ENCODE results near the gene MCC.

MCC gene

DNA sequence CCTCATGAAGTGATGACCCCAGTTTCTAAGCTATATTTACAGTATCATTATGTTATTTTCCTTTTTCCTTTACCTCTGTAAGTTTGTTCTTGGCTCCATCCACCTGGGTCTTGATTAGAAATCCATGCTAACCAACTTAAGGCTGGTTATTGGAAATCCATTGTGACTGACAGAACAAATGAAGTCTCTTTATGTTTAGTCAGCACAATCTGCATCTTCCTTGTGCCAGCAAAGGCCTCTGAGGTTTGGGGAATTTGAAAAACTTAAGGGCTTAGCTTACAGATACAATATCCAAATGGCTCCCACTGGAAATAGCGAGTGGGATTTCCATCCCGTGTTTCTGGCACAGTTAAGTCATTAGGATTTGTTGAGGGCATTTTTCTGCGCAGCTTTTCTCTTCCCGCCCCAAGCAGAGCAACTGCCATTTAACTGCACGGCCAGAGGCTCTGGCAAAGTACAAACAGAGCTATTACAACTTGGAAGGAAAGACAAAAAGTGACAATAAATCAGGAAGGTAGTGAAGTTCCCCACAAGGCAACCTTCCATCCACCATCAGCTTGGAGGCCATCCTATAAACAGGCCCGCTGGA, 447.5 kb downstream of the MCC start:
- no peak for DNase-seq

DNA sequence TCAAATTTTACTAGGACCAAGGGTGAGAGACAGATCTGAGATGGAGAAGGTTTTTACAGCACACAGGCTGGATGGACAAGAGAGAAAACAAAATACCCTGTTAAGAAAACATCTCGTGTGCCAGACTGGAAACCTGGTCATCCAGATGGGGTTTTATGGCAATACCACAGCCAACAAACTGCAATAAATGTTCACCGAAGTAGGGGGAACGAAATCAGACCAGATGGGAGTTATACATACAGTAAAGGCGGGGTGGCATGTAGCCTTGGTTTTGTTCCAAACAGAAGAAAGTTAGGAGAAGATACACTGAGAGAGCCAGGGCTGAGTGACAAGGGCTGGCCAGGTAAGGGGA, 448.3 kb downstream of the MCC start:
- no peak for DNase-seq

DNA sequence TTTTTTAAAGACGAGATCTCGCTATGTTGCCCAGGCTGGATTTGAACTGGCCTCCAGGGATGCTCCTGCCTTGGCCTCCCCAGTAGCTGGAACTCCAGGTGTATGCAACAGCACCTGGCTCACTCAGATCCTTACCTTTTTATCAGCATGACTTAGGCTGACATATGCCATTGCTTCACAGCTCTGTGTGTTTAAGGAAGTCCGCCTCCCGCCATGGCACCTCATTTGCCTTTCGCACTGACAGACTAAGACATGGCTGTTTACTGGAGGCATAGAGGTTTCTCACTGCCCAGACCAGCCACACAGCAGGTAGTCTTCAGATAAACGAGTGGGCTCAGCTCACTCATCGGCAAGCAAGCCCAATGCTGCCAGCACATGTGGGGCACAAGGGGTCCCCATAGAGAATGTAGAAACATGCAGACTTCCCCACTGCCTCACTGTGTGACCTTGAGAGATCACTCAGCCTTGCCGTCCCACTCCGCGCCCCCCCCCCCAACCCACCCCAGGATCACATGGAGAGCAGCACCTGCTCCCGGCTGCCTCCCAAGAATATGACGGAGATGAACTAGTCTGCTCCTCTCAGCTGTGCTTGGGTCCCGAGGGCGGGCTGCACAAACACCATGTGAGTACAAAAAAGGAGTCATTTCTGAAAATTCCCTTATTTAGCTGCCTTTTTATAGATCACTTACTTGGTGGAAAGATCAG, 448.9 kb downstream of the MCC start:
- DNase-seq: no peak

DNA sequence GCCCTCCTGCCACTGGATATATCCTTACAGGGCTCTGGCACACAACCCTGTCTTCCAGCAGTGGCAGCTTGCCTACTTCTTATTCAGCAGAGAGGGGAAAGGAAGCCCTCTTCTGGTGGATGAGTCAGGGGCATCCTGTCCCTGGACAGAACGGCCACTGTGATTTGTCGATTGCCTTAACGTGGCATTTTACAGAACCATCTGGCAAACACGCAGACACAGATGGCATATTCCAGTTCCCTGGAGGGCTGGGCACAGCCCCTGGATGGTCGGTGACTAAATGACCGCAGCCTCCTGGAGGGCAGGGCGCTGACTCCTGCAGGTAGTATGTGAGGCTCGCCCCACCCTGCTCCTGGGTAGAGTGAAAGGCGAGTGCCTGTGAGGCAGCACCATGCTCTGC, 449.5 kb downstream of the MCC start:
- DNase-seq: no peak

DNA sequence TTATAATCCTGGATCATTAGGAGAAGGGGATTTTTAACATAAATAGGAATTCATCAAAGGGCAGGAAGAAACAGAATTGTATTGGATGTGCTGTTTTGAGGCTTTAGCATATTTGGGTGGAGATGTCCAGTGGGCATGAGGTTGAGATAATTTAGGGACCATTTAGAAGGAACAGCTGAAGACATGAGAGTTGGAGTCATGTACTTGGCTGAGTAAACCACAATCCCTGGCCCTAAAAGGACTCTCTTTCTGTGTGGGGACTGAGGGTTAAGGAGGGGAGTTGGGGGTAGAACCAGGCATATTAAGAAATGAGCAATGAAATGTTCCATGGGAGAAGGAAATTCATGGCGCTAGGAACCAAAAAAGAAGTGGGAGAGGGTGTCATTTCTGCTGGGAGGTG, 450.1 kb downstream of the MCC start:
- no peak for DNase-seq

DNA sequence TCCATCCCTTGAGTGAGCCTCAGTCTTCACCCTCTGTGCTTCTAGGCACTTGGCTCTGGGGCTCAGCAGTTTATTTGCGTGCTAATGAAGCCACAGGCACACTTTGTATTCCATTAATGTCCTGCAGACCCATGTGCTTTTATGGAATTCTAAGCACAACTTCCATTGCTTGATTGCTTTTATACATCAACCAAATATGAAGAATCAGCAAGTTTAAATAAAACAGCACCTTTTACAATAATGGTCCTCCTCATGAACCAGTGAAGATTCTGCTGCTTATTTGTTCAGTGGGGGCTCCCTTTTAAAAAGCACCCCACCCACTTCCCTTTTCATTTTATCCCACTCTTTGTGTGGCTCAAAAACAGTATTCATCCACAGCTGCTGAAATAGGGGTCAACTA, 451.4 kb downstream of the MCC start:
- no peak for DNase-seq

DNA sequence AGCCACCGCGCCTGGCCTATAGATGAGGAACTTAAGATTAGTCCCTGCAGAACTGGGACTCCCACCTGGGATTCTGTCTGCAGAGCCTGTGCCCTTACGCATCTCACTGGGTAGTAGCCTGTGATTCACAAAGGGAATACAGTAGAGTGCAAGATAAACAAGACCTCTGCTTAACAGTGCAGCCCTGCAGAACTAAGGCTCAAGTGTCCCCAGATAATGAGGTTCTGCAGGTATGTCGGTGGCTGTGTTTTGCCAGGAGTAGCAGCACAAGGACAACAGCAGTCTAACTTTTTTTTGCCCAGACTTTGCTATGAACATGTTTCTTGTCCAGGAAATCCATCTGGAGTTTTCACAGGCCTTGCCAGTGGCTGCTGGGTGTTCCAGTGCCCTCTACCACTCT, 451.9 kb downstream of the MCC start:
- DNase-seq: no peak

DNA sequence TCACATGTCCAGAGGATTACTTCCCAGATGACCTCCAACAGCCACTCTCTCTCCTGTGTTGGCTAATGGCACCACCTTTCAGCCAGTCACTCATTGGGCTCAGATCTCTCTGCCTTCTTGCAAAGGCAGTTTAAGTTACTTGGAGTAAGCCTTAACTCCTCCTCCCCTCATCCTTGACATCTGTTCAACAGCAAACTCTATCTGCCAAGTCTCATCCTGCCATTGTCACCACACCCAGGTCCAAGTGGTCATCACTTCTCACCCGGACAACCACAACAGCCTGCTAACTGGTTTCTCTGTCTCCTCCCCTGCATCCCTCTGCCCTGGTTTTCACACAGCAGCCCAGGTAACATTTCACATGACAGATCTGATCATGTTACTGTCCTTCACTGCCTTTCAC, 453.2 kb downstream of the MCC start:
- DNase-seq: no peak

DNA sequence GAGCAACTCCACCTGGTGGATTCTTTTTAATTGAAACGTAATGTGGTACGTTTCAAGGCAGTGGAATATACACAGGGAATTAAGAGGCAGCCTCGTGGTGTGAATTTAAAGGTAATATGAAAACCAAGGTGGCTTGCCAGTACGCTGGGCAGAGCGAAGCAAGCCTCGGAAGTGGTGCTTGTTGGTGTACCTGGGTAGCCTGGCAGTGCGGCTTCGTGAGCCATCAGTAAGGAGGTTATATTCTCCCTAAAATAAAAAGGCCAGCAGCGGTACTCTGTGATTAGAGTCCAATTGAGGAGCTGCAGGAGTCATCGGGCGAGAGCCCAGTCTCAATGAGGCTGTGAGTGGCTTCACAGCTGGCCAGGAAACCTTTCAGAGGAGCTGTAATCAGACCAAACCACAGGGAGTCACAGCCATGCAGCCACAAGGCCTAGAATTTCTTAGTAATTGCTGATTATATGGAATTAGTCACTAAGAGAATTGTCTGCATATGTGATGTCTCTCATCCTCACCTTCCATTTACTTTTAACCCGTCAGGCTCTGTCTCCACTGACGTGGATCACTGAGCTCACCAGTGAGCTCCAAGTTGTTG, 454.0 kb downstream of the MCC start:
- no peak for DNase-seq

DNA sequence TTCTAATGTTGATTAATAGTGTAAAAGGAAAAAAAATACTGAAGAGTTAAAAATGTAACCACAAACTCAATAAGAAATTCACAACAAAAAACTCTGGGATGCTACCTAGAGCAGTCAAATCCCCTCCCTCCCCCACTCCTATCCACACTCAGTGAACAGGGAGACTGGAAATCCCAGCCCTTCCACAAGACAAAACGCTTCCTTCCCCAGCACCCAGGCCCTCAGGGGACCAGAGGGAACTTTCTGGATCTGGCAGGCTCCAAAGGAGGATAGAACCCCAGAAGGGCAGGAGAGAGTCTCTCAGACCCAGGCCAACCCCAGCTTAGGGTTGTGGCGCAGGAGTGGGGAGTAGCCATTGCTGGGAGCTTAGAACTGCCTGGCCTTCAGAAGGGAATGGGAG, 456.7 kb downstream of the MCC start:
- DNase-seq: no peak

DNA sequence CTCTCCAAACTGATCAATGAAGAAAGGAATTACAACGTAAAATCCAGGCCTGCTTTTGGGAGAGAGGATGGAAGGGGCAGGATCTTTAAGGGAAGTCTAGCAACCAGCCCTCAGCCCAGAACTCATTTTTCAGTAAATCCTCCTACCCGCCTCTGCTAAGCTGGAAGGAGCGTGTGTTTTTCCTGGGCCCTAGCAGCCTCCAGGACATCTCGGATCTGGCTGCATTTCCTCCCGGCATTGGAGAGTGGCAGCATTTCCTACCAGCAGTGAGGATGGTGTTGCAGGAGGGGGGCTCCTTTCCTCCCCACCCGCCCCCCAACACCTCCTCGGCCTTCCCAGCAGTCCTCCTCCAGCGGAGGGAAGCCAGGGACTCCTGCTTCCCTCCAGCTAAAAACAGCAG, 457.1 kb downstream of the MCC start:
- no peak for DNase-seq

DNA sequence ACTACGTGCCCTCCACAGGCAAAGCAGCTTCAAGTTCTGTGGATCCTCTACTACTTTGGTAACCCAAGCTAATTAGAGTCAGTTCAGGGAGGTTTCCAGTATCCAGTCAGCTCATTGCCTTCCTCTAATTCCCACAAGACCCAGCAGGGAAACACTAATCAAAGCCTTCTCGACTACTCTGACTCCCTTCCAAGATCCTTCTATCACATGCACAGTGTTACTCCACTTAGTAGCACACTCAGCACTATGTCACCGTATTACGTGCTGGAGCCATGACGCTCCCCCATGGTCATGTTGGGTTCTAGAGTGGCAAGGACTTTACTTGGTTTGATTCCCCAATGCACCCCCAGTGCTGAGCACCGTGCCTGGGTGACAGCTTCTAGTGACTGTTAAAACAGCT, 458.6 kb downstream of the MCC start:
- DNase-seq: no peak

DNA sequence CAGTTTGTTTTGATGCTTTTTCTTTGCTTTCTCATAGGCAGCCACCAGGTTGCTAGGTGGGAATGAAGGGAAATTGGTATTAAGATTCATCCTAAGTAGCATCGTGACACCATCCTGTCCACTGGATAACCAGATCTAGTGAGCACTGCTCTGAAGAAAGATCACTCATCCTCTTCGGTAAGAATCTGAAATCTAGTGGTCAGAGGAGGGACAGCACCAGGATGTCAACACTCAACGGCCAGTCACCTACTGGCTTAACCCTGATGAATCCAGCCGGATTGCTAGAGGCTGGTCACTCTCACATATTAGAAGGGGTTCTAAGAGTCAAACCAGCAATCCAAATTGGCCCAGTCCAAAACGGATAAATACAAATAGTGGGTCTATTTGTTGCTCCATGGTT, 460.8 kb downstream of the MCC start:
- no peak for DNase-seq

DNA sequence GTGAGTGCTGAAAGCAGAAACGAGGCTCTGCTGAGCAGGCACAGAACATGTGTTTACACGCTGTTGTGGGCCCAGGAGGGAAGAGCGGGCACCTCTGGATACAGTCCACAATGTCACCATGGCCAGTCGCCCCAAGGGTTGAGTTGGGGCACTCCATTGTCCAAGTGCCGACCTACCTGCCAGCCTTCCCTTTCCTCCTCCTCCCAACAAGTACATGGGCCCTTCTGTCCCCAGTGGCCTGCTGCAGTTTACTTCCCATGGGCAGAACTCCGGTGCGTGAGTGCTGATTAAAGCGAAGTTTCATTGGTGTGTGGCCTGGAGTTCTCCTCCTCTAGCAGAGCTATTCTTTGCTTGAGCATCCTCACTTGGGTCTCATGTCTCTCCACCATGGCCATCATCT, 461.2 kb downstream of the MCC start:
- DNase-seq: no peak

DNA sequence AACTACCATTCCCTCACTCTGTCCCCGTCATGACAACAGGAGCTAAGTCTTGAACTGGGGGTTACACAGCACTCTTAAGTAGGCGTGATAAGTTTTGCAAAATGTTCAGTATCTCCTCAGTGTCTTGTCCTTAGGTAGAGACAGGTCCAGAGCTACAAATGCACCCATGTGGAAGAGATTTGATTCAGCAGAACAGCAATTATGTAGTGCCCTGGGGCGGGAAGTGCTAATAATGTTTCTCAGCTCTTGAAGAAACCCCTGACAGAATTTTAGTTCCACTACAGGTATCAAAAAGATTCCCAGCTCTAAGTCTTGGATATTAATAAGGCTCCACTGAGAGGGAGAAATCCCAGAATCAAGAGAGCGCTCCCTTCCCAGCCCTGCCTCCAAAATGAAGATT, 462.0 kb downstream of the MCC start:
- DNase-seq: no peak

DNA sequence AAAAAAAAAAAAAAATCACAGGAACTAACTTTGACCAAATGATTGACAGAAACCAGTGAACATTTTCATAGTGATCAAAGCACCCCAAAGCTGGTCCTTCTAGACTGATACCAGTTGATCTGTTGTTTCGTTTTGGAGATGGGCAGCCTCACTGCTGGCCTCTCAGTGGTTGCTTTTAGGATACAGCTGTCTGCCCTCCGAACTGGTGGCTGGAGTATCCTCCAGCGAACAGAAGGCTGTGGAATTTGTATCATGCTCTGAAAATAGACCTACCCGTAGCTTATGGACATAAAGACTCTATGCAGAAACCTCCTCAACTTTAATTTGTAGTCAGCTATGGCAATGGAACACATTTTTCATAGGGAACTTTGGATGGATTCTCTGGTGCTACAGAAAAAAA, 462.7 kb downstream of the MCC start:
- DNase-seq: no peak

DNA sequence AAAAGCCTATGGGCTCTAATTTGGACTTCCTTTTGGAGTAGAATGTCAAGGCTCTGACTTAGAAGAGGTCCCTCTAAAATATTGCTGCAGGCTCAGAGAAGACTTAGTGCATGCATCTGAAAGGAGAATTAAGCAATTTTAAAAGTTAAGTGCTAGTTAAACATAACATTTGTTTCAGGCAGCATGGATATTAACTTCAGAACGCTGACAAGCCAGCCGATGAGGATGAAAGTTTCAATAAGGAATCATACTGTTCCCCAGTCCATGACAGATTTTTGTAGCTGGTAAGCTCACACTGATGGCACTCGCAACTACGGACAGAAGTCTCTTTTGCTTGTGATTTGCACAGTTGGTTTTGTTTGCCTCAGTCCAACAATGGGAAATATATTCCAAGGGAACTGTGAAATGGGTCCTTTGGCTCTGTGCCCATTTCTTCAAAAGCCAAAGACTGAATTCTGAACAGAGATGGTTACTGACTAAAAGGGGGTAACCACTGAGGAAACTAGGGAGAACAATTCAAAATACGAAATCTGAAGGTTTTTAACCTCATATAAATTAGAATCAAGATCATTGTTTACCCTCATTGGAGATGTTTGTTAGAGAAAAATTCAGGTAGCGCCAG, 464.1 kb downstream of the MCC start:
- DNase-seq: no peak

DNA sequence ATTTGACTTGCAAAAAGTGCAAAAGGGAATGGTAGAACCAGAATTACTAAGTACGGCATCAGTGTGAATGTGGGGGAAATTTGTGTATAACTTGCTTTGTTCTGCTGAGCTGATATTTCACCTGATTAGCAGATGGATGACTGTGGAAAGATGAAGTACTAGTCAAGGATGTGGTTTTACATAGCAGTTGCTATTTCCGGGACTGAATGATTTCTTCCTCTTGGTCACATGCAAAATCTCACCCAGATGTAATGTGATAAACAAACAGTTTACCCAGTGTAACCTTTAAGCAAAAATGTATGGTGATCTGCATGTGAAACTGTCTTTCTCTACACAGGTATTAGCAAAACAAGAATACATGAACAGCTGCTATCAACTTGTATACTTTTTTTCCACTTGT, 465.6 kb downstream of the MCC start:
- DNase-seq: no peak

DNA sequence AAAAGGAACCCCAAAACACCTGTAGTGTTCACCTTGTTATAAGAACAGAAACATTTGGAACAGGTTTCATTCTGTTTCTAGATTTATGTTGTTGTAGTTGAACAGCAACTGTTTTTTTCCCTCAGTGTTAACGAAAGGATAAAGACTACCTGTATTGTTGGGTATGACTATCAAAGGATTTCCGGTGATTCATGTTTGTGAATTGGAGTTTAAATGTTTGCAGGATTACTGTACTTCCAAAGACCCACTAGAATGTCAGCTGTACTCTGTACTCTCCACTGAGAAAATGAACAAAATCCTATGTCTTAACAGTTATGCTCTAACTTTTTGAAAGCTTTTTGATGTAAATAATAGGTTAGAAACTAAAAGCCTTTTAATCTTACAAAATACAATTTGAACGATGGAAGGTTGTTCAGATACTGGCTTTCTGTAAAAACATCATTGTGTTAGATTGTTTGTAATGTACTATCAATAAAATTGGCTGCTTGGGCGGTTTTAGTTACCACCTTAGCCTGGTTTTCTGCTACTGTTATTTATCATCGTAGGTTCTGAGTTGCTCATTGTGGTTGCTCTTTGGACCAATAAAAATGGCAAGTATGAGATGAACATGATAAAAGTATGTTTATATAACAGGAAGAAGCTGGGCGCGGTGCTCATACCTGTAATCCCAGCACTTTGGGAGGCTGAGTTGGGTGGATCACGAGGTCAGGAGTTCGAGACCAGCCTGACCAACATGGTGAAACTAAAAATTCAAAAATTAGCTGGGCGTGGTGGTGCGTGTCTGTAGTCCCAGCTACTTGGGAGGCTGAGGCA, 467.6 kb downstream of the MCC start:
- no peak for DNase-seq

DNA sequence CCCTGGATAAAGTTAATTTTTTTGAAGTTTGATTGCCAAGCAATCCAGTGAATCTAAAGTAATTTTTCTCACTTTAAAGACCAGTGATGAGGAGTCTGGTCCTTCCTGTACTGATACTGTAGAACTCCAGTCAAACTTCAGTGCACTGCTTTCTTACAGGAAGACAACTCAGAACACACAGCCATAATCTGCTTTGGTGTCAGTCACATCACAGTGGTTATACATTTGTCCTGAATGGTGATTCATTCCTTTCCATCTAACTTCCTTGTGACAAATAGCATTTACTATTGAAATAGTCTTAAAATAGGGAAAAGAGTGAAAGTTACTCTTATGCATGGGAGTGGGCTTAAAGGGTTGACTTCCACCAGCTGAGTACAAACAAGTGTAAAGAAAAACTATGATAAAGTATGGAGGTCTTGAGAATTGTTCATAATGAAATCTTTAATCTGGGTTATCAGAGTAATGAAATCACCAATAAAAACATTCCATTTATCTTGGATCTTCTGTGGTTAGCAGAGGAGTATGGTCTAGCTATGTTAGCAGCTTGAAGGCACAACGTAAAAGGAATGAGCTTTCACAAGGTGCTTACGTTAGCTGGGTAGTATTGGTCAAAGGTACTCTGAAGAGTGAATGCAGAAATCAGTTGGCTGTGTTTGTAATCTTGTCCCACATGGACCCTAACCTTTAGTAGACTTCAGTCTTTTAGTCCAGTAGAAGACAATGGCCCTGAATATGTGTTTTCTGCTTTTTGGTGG, 470.2 kb downstream of the MCC start:
- no peak for DNase-seq

DNA sequence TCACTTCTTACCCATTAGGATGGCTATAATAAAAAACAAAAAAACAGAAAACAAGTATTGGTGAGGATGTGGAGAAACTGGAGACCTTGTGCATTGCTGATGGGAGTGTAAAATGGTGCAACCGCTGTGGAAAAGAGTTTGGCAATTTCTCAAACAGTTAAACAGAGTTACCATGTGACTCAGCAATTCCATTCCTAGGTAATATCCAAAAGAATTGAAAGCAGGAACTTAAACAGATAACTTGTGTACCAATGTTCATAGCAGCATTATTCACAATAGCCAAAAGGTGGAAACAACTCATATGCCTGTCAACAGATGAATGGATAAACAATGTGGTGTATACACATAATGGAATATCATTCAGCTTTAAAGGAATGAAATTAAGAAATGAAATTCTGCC, 482.8 kb downstream of the MCC start:
- DNase-seq: no peak

DNA sequence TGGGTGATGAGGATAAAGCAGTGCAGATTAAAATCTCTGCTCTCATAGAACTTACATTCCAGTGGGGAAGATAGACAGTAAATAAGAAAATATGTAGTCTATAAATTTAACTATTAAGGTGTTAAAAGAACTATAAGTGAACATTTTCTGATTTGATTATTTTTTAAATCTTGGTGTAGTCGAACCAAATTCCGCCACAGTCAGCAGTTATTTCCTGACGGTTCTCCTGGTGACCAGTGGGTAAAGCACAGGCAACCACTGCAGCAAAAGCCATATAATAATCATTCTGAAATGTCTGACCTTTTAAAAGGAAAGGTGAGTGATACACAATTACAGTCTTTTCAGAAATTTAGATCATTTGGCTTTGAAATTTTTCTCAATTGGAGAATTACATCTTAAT, 484.5 kb downstream of the MCC start:
- DNase-seq: no peak

DNA sequence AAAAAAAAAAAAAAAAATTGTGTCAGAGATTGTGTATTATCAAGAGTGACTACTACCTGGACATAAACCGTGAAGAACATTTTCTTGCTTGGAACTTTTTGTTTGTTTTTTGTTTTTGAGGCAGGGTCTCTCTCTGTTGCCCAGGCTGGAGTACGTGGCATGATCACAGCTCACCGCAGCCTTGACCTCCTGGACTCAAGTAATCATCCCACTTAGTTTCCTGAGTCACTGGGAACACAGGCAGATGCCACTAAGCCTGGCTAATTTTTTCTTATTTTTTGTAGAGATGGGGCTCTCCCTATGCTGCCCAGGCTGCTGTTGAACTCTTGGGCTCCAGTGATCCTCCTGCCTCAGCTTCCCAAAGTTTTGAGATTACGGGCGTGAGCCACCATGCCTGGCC, 485.8 kb downstream of the MCC start:
- DNase-seq: no peak
